Neural progenitor cell (in vitro differentiated cells): ENCODE results near the gene CWC22.

ENCODE experiments used
- EZH2 ChIP-seq: fragments of 200-600 bp; sonication (generic); IDR thresholded peaks from 2 replicates; pipeline ENCODE4 v1.6.1; 2017; ENCODE audit warnings: antibody characterized with exemption, mild to moderate bottlenecking, moderate library complexity
- TF ChIP-seq, protein P1 (sequence below): fragments of 200-600 bp; sonication (generic); IDR thresholded peaks from 2 replicates; pipeline ENCODE4 v1.5.1; 2017; ENCODE audit warnings: antibody characterized with exemption, mild to moderate bottlenecking

DNA sequence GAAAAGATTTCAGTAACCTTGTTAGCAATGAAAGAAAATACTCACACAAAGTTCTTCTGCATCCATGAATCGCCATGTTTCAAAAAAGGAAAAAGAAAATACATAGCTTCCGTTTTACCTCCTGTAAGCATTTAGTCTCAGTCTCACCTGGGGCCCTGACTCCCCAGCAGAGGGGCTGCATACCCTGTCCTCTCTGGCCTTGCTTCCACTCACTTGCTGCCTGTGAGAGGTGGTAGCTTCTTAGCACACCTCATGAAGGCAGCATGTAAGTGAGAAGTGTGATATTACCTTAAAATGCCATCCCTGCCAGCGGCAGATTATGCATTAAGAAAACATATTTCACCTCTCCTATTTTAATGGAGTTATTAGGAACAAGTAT lies 96.4 kb downstream of the CWC22 start:
- TF ChIP-seq, protein P1, sequence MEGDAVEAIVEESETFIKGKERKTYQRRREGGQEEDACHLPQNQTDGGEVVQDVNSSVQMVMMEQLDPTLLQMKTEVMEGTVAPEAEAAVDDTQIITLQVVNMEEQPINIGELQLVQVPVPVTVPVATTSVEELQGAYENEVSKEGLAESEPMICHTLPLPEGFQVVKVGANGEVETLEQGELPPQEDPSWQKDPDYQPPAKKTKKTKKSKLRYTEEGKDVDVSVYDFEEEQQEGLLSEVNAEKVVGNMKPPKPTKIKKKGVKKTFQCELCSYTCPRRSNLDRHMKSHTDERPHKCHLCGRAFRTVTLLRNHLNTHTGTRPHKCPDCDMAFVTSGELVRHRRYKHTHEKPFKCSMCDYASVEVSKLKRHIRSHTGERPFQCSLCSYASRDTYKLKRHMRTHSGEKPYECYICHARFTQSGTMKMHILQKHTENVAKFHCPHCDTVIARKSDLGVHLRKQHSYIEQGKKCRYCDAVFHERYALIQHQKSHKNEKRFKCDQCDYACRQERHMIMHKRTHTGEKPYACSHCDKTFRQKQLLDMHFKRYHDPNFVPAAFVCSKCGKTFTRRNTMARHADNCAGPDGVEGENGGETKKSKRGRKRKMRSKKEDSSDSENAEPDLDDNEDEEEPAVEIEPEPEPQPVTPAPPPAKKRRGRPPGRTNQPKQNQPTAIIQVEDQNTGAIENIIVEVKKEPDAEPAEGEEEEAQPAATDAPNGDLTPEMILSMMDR, result no peak
- TF ChIP-seq EZH2, result no peak
